DMS53 treated with DMSO at 0.1 percent for 48 hours (cell line): ENCODE results near the gene NIPBL.
A peak's percentile ranks its signal among the peaks of the same experiment; 100 is the strongest.
"Not testable (repeated sequence)": the region's sequence is repeated elsewhere in the genome, so short reads cannot be mapped to it uniquely, and the experiment has no call there.

Source experiments
- DNase-seq: peaks from one replicate; lab custom pipeline; 2025; ENCODE audit not compliant: unreplicated experiment; lab: John Stamatoyannopoulos, UW

The NIPBL gene, protein sequence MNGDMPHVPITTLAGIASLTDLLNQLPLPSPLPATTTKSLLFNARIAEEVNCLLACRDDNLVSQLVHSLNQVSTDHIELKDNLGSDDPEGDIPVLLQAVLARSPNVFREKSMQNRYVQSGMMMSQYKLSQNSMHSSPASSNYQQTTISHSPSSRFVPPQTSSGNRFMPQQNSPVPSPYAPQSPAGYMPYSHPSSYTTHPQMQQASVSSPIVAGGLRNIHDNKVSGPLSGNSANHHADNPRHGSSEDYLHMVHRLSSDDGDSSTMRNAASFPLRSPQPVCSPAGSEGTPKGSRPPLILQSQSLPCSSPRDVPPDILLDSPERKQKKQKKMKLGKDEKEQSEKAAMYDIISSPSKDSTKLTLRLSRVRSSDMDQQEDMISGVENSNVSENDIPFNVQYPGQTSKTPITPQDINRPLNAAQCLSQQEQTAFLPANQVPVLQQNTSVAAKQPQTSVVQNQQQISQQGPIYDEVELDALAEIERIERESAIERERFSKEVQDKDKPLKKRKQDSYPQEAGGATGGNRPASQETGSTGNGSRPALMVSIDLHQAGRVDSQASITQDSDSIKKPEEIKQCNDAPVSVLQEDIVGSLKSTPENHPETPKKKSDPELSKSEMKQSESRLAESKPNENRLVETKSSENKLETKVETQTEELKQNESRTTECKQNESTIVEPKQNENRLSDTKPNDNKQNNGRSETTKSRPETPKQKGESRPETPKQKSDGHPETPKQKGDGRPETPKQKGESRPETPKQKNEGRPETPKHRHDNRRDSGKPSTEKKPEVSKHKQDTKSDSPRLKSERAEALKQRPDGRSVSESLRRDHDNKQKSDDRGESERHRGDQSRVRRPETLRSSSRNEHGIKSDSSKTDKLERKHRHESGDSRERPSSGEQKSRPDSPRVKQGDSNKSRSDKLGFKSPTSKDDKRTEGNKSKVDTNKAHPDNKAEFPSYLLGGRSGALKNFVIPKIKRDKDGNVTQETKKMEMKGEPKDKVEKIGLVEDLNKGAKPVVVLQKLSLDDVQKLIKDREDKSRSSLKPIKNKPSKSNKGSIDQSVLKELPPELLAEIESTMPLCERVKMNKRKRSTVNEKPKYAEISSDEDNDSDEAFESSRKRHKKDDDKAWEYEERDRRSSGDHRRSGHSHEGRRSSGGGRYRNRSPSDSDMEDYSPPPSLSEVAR (N-terminal part only)

GRCh38 chr5:36876299-36876964 lies at the start of gene NIPBL:
NIPBL (plus strand) TSS chr5:36876769; CDS start chr5:36953697, 76,928 bp downstream.
- peak; percentile 72 for DNase-seq

DNA sequence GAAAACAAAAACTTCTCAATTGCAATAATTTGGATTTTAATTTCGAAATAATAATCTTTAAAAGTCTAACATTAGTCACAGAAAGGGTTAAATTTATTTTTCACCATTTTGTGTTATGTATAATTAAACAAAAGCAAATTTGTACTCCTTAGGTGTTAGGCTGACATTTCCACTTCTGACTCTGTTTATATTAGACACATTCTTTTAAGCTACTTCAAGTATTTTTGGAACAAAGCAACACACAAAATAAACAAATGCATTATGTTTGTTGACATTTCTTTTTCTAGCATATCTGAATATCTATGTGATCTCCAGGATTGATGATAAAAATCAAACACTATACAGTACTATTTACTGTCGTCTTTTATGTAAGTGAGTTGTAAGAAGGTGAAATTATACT lies 44.3 kb upstream of the NIPBL start:
- DNase-seq, result peak; percentile 19

DNA sequence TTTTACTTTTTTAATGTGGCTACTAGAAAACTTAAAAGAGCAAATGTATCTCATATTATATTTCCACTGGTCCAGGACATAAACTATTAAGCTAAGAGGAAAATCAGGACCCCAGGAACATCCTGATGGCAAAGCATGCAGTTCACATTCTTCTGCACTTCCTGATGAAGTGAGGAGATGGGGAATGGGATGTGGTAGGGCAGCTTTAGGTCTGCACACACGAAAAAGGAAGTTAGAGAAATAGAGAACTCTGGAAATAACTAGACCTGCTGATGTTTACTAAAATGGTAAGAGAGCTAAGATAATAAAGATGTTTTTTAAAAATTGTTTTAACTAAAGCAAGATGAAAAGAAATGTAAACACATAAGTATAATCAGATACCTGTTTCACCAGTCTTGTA lies 39.7 kb upstream of the NIPBL start:
- no peak for DNase-seq

DNA sequence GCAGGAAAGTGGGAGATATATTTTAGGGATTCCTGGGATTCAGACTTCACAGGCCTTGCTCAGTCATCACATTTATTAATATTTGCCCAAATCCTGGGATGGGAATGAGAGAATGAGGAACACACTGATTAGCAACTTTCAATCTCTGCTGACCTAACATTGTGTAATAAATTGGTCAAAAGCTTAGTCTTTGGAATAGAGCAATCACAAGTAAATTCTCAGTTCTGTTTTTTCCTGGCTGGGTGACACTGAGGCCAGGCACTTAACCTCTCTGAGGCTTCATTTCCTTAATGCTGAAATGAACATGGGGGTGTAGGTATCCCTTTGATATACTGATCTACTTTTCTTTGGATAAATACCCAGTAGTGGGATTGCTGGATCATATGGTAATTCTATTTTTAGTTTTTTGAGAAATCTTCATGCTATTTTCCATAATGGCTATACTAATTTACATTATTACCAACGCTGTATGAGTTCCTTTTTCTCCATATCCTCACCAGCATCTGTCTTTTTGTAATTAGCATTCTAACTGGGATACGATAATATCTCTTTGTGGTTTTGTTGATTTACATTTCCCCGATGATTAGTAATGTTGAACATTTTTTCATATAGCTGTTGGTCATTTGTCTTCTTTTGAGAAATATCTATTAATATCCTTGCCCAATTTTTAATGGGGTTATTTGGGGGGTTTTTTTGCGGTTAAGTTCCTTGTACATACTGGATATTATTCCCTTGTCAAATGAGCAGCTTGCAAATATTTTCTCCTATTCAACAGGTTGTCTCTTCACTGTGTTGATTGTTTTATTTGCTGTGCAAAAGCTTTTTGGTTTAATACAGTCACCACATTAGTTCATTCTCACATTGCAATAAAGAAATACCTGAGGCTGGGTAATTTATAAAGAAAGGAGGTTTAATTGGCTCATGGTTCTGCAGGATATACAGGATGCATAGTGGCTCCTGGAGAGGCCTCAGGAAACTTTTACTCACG lies 36.8 kb upstream of the NIPBL start:
- DNase-seq, result no peak

GRCh38 chr5:36841677-36842076 lies 34.9 kb upstream of the NIPBL start:
- no peak for DNase-seq

DNA sequence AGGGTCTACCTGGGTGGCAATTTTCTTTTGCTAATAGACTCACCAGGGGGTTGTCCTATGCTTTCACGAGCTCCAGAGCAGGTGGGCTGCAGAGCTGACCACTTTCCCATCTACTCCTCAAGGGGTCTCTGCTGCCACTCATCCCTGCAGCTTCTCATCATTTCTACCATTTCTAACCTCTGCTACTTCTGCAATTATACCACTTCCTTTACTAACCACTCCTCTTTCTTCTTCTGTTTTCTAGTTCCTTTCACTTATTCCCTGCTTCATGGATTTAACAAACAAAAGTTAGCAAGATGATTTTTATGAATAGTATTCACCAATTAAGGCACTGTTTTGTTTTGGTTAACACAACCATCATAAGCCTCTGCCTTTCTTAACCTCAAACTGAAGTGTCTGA lies 34.5 kb upstream of the NIPBL start:
- DNase-seq, result no peak

GRCh38 chr5:36844305-36844704 lies 32.3 kb upstream of the NIPBL start:
- no peak for DNase-seq

DNA sequence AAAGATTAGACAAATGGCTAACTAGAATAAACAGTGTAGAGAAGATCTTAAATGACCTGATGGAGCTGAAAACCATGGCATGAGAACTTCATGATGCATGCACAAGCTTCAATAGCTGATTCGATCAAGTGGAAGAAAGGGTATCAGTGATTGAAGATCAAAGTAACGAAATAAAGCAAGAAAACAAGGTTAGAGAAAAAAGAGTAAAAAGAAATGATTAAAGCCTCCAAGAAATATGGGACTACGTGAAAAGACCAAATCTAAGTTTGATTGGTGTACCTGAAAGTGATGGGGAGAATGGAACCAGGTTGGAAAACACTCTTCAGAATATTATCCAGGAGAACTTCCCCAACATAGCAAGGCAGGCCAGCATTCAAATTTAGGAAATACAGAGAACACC lies 28.0 kb upstream of the NIPBL start:
- not testable (repeated sequence) for DNase-seq

- DNase-seq, result not testable (repeated sequence)
Observed at GRCh38 chr5:36852903-36853302, 23.7 kb upstream of the NIPBL start.

- DNase-seq, result no peak
Observed at GRCh38 chr5:36854402-36855140, 22.0 kb upstream of the NIPBL start.

DNA sequence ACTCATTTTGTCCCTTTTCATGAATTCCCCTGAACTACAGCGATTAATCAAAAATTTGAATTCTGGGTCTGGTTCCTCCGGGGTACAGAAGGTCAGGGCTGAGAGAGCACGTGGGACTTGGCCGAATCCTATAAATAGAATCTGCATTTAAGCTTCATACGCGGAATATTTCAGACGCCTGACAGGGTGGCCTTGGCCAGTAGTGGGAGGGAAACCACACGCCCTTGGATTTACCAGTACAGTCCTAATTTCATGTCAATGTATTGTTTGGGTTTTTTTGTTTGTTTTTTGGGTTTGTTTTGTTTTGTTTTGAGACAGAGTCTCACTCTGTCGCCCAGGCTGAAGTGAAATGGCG lies 21.5 kb upstream of the NIPBL start:
- no peak for DNase-seq

- peak; percentile 7 for DNase-seq
Observed at GRCh38 chr5:36861871-36862270, 14.7 kb upstream of the NIPBL start.

DNA sequence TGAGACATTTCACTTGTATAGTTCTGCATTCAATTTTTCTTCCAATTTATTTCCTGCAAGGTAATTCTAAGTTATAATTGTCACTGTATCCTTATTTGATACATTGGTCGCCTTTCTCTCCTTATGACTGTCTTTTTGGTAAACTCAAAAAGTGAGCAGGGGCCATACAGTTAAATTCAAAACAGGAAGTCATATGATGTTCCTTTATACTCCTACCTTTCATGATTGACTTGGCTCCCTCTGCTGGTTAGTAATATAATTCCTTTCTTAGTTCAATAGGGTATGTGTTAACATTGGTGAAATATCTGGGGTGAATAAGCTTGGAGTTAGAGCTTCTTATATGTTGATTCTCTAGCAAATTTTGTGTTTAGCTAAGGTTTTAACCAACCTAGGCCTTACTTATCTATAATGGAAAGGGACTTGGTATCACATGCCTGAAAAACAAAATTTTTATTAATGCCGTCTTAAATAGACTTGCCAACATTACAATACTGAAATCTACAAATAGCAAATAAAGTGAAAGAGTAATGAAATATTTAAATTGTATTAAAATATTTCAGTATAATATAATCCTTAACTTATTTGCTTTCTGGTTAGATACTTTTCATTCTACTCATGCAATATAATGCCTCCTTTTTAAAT lies 6.0 kb upstream of the NIPBL start:
- DNase-seq, result peak; percentile 62

GRCh38 chr5:36874465-36874864 lies 2.1 kb upstream of the NIPBL start:
- no peak for DNase-seq

- no peak for DNase-seq
Observed at GRCh38 chr5:36875051-36875789, 1.3 kb upstream of the NIPBL start.

DNA sequence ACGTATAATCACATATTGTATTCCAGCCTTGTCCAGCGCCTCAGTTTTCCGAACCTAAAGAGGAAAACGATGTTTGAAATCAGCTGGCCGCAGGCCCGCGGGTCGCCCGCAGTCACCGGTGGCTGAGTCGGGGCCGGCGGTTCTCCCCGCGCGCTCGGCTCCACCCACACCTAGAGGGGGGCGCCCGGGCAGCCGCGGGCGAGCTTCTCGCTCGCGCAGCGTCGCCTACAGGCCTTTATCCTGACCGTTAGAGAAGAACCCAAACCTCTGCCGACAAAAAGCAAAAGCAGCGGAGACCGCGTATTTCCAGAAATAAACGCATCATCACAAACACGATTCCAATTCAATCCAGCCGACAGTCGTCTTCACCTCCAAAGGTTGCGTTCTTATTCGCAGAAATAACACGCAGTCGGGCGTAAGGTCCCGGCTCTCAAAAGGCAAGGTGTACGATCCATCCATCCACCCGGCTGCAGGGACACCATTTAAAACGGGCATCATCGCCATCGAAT lies 725 bp upstream of the NIPBL start:
- peak; percentile 66 for DNase-seq

GRCh38 chr5:36876965-36877666 lies 547 bp downstream of the NIPBL start:
- peak; percentile 15 for DNase-seq
